ENCODE results near the gene LRIG1.

LRIG1 gene

GRCh38 chr3:66394019-66394752 lies 106.6 kb downstream of the LRIG1 start:
- TF ChIP-seq, protein P1, sequence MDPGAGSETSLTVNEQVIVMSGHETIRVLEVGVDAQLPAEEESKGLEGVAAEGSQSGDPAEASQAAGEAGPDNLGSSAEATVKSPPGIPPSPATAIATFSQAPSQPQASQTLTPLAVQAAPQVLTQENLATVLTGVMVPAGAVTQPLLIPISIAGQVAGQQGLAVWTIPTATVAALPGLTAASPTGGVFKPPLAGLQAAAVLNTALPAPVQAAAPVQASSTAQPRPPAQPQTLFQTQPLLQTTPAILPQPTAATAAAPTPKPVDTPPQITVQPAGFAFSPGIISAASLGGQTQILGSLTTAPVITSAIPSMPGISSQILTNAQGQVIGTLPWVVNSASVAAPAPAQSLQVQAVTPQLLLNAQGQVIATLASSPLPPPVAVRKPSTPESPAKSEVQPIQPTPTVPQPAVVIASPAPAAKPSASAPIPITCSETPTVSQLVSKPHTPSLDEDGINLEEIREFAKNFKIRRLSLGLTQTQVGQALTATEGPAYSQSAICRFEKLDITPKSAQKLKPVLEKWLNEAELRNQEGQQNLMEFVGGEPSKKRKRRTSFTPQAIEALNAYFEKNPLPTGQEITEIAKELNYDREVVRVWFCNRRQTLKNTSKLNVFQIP (CRISPR knock-in tag; IDR thresholded peaks at IDR 0.05; ENCODE audit: borderline replicate concordance, low read depth) = no peak
- TF ChIP-seq TOX (CRISPR knock-in tag; IDR thresholded peaks at IDR 0.05; ENCODE audit: borderline replicate concordance) (no peak), ZNF70 (CRISPR knock-in tag; IDR thresholded peaks at IDR 0.05) (no peak), ZFP30 (CRISPR knock-in tag; IDR thresholded peaks at IDR 0.05) (no peak), ESRRG (CRISPR knock-in tag; IDR thresholded peaks at IDR 0.05) (no peak)
- ATAC-seq = no peak

DNA sequence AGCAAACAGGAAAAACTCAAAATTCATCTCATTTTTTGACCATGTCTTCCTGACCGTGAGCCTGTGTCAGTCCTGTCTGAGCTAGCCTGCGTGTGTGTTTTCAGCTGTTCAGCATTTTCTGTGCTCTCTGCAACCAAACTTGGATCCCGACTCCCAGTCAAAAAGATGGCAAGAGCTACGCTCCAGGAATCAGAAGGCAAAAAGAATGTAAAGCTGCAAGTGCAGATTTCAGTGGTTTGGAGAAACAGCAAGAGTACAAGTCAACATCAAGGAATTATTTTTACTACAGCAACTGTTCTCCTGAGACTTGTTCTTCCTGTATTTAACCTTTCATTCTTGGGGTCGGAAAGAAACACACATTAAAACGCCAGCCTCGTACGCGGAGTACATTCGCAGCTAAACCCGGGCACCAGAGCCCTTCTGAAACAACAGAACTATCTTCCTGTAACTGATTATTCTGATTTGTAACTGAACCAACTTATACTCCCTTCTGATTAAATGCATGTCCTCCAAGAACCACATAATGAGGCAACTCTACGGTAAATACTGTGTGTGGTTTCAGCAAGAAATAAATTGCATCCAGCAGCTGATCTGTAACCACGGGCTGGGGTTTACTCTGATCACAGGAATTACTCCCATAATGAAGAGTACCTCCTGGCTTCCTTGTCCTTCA lies 107.4 kb downstream of the LRIG1 start:
- ATAC-seq = no peak
- TF ChIP-seq BACH2 (CRISPR knock-in tag; IDR thresholded peaks at IDR 0.05; ENCODE audit: borderline replicate concordance) = no peak

GRCh38 chr3:66392966-66393332 lies 107.9 kb downstream of the LRIG1 start:
- no peak for ATAC-seq
- no peak for TF ChIP-seq CSDC2 (CRISPR knock-in tag; IDR thresholded peaks at IDR 0.05)
- no peak for TF ChIP-seq ZNF565 (CRISPR knock-in tag; conservative IDR thresholded peaks at IDR 0.05; ENCODE audit: low read depth)
- no peak for TF ChIP-seq ZNF70 (CRISPR knock-in tag; IDR thresholded peaks at IDR 0.05)
- TF ChIP-seq ZFP3 (CRISPR knock-in tag; IDR thresholded peaks at IDR 0.05) = no peak
- TF ChIP-seq, protein P1 (CRISPR knock-in tag; IDR thresholded peaks at IDR 0.05; ENCODE audit: borderline replicate concordance, low read depth) = no peak
- no peak for TF ChIP-seq RARB (CRISPR knock-in tag; IDR thresholded peaks at IDR 0.05)
- no peak for TF ChIP-seq CSRNP3 (CRISPR knock-in tag; IDR thresholded peaks at IDR 0.05)
- no peak for TF ChIP-seq TCF4 (CRISPR knock-in tag; IDR thresholded peaks at IDR 0.05; ENCODE audit: borderline replicate concordance)
- no peak for TF ChIP-seq BACH2 (CRISPR knock-in tag; IDR thresholded peaks at IDR 0.05; ENCODE audit: borderline replicate concordance)
- no peak for TF ChIP-seq ARNTL (CRISPR knock-in tag; IDR thresholded peaks at IDR 0.05; ENCODE audit: borderline replicate concordance, low read depth)
- no peak for TF ChIP-seq OSR1 (CRISPR knock-in tag; IDR thresholded peaks at IDR 0.05)
- no peak for TF ChIP-seq ISL1 (CRISPR knock-in tag; IDR thresholded peaks at IDR 0.05)
- no peak for TF ChIP-seq ZC3H10 (CRISPR knock-in tag; IDR thresholded peaks at IDR 0.05)
- TF ChIP-seq GLIS3 (CRISPR knock-in tag; IDR thresholded peaks at IDR 0.05) = no peak

GRCh38 chr3:66392512-66392911 lies 108.3 kb downstream of the LRIG1 start:
- TF ChIP-seq, protein P2, sequence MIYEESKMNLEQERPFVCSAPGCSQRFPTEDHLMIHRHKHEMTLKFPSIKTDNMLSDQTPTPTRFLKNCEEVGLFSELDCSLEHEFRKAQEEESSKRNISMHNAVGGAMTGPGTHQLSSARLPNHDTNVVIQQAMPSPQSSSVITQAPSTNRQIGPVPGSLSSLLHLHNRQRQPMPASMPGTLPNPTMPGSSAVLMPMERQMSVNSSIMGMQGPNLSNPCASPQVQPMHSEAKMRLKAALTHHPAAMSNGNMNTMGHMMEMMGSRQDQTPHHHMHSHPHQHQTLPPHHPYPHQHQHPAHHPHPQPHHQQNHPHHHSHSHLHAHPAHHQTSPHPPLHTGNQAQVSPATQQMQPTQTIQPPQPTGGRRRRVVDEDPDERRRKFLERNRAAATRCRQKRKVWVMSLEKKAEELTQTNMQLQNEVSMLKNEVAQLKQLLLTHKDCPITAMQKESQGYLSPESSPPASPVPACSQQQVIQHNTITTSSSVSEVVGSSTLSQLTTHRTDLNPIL (CRISPR knock-in tag; IDR thresholded peaks at IDR 0.05; ENCODE audit: low read depth) = no peak
- TF ChIP-seq, protein P3, sequence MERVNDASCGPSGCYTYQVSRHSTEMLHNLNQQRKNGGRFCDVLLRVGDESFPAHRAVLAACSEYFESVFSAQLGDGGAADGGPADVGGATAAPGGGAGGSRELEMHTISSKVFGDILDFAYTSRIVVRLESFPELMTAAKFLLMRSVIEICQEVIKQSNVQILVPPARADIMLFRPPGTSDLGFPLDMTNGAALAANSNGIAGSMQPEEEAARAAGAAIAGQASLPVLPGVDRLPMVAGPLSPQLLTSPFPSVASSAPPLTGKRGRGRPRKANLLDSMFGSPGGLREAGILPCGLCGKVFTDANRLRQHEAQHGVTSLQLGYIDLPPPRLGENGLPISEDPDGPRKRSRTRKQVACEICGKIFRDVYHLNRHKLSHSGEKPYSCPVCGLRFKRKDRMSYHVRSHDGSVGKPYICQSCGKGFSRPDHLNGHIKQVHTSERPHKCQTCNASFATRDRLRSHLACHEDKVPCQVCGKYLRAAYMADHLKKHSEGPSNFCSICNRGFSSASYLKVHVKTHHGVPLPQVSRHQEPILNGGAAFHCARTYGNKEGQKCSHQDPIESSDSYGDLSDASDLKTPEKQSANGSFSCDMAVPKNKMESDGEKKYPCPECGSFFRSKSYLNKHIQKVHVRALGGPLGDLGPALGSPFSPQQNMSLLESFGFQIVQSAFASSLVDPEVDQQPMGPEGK (CRISPR knock-in tag; IDR thresholded peaks at IDR 0.05; ENCODE audit: borderline replicate concordance) = no peak
- TF ChIP-seq ZFP3 (CRISPR knock-in tag; IDR thresholded peaks at IDR 0.05) (no peak), PPARA (CRISPR knock-in tag; IDR thresholded peaks at IDR 0.05; ENCODE audit: borderline replicate concordance) (no peak), CSDC2 (CRISPR knock-in tag; IDR thresholded peaks at IDR 0.05) (no peak), ESRRG (CRISPR knock-in tag; IDR thresholded peaks at IDR 0.05) (no peak), ZNF8 (CRISPR knock-in tag; IDR thresholded peaks at IDR 0.05) (no peak)
- TF ChIP-seq, protein P1 (CRISPR knock-in tag; IDR thresholded peaks at IDR 0.05; ENCODE audit: borderline replicate concordance, low read depth) = no peak
- TF ChIP-seq, protein P4, sequence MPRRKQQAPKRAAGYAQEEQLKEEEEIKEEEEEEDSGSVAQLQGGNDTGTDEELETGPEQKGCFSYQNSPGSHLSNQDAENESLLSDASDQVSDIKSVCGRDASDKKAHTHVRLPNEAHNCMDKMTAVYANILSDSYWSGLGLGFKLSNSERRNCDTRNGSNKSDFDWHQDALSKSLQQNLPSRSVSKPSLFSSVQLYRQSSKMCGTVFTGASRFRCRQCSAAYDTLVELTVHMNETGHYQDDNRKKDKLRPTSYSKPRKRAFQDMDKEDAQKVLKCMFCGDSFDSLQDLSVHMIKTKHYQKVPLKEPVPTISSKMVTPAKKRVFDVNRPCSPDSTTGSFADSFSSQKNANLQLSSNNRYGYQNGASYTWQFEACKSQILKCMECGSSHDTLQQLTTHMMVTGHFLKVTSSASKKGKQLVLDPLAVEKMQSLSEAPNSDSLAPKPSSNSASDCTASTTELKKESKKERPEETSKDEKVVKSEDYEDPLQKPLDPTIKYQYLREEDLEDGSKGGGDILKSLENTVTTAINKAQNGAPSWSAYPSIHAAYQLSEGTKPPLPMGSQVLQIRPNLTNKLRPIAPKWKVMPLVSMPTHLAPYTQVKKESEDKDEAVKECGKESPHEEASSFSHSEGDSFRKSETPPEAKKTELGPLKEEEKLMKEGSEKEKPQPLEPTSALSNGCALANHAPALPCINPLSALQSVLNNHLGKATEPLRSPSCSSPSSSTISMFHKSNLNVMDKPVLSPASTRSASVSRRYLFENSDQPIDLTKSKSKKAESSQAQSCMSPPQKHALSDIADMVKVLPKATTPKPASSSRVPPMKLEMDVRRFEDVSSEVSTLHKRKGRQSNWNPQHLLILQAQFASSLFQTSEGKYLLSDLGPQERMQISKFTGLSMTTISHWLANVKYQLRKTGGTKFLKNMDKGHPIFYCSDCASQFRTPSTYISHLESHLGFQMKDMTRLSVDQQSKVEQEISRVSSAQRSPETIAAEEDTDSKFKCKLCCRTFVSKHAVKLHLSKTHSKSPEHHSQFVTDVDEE (CRISPR knock-in tag; IDR thresholded peaks at IDR 0.05) = no peak
- ATAC-seq = no peak
